ENCODE measurements around the gene AUTS2. TPM values are rescaled to one million over a fixed set of nuclear protein-coding genes. Genes with fewer than 3 reads are reported as not detected.

The AUTS2 gene
- polyA plus RNA-seq, 1 donor from 2014 or later: 97.3 TPM

DNA sequence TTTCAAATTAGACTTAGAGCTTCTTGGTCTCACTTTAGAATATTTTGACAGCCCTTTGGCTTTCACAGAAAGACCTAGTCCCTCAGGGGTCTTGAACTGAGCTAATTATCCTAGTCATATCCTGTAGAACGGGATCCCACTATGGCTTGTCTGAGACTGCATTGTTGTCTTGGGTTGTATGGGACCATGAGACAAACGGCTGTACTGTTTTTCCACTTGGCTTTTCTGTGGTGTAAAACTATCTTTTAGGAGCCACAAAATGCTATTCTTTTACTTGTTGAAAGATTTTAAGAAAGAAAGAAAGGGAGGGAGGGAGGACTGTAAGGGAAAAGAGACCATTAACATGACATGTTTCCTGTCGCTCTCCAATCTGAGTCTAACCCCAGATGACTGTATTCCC, 432.5 kb downstream of the AUTS2 start:
- no peak overlapping the region for H3K4me3 ChIP-seq (ENCODE audit: low read length)
- H3K9me3 ChIP-seq (ENCODE audit: low read length): no peaks in the 10 kb centered on the region
- no peaks in the 10 kb centered on the region for H4K20me1 ChIP-seq (ENCODE audit: insufficient read depth)
- H3K79me2 ChIP-seq (replicated peaks; ENCODE audit: insufficient read depth, low read length): peaks cover 30% of the 10 kb centered on the region
- H3K27ac ChIP-seq (ENCODE audit: low read length): no peak overlapping the region
- H3K9ac ChIP-seq (ENCODE audit: low read length): no peak overlapping the region
- no peak overlapping the region for H3K4me2 ChIP-seq (ENCODE audit: low read length)
- H3F3A ChIP-seq (ENCODE audit: insufficient read depth, low read length, poor library complexity, severe bottlenecking): no peaks in the 10 kb centered on the region
- H3K9me2 ChIP-seq (ENCODE audit: insufficient read depth, low read length): no peaks in the 10 kb centered on the region
- no peak for TF ChIP-seq RAD21 (conservative IDR thresholded peaks at IDR 0.05)
- TF ChIP-seq TAF1 (IDR thresholded peaks at IDR 0.05; ENCODE audit: low read depth): no peak
- no peak for TF ChIP-seq POLR2AphosphoS5 (IDR thresholded peaks at IDR 0.05)
- TF ChIP-seq, protein P1, sequence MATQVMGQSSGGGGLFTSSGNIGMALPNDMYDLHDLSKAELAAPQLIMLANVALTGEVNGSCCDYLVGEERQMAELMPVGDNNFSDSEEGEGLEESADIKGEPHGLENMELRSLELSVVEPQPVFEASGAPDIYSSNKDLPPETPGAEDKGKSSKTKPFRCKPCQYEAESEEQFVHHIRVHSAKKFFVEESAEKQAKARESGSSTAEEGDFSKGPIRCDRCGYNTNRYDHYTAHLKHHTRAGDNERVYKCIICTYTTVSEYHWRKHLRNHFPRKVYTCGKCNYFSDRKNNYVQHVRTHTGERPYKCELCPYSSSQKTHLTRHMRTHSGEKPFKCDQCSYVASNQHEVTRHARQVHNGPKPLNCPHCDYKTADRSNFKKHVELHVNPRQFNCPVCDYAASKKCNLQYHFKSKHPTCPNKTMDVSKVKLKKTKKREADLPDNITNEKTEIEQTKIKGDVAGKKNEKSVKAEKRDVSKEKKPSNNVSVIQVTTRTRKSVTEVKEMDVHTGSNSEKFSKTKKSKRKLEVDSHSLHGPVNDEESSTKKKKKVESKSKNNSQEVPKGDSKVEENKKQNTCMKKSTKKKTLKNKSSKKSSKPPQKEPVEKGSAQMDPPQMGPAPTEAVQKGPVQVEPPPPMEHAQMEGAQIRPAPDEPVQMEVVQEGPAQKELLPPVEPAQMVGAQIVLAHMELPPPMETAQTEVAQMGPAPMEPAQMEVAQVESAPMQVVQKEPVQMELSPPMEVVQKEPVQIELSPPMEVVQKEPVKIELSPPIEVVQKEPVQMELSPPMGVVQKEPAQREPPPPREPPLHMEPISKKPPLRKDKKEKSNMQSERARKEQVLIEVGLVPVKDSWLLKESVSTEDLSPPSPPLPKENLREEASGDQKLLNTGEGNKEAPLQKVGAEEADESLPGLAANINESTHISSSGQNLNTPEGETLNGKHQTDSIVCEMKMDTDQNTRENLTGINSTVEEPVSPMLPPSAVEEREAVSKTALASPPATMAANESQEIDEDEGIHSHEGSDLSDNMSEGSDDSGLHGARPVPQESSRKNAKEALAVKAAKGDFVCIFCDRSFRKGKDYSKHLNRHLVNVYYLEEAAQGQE (IDR thresholded peaks at IDR 0.05; ENCODE audit: borderline replicate concordance): no peak
- TF ChIP-seq SMC3 (conservative IDR thresholded peaks at IDR 0.05; ENCODE audit: poor library complexity): no peak
- TF ChIP-seq, protein P2, sequence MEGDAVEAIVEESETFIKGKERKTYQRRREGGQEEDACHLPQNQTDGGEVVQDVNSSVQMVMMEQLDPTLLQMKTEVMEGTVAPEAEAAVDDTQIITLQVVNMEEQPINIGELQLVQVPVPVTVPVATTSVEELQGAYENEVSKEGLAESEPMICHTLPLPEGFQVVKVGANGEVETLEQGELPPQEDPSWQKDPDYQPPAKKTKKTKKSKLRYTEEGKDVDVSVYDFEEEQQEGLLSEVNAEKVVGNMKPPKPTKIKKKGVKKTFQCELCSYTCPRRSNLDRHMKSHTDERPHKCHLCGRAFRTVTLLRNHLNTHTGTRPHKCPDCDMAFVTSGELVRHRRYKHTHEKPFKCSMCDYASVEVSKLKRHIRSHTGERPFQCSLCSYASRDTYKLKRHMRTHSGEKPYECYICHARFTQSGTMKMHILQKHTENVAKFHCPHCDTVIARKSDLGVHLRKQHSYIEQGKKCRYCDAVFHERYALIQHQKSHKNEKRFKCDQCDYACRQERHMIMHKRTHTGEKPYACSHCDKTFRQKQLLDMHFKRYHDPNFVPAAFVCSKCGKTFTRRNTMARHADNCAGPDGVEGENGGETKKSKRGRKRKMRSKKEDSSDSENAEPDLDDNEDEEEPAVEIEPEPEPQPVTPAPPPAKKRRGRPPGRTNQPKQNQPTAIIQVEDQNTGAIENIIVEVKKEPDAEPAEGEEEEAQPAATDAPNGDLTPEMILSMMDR (IDR thresholded peaks at IDR 0.05; ENCODE audit: poor library complexity, severe bottlenecking): no peak
- no peak for TF ChIP-seq EZH2 (IDR thresholded peaks at IDR 0.05; ENCODE audit: borderline replicate concordance, insufficient read depth, low read length, poor library complexity, severe bottlenecking)
- TF ChIP-seq MXI1 (conservative IDR thresholded peaks at IDR 0.05; ENCODE audit: poor library complexity, severe bottlenecking): no peak
- TF ChIP-seq EP300 (conservative IDR thresholded peaks at IDR 0.05; ENCODE audit: poor library complexity, severe bottlenecking): no peak
- no peaks in the 10 kb centered on the region for H3K27me3 ChIP-seq (ENCODE audit: insufficient read depth, low read depth, low read length)
- no peaks in the 10 kb centered on the region for H3K36me3 ChIP-seq (ENCODE audit: insufficient read depth, low read length)
- no peak overlapping the region for H2AFZ ChIP-seq (ENCODE audit: low read depth, low read length)

DNA sequence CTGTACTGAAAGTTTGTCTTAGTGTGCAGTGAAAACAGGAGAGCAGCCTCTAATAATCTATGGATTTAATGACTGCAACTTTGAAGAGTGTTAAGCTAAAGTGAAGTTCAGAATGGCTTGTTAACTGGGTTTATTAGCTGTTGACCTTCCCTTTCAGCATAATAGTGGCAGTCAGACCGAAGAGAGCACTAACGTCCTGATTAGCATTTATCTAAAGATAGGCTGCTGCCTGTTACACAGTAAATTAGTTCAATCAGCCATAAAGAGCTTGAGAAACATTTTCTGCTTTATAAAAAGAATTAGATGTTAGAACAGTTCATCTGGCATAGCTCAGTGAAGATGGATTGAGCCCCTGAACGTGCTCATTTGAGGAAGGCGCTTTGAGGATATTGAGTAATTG, 433.0 kb downstream of the AUTS2 start:
- Histone ChIP-seq H3F3A (ENCODE audit: insufficient read depth, low read length, poor library complexity, severe bottlenecking) (no peaks in the 10 kb centered on the region), H3K27me3 (ENCODE audit: insufficient read depth, low read depth, low read length) (no peaks in the 10 kb centered on the region), H3K79me2 (replicated peaks; ENCODE audit: insufficient read depth, low read length) (peaks cover 30% of the 10 kb centered on the region), H3K9me2 (ENCODE audit: insufficient read depth, low read length) (no peaks in the 10 kb centered on the region), H2AFZ (ENCODE audit: low read depth, low read length) (no peak overlapping the region), H3K27ac (ENCODE audit: low read length) (no peak overlapping the region), H3K4me3 (ENCODE audit: low read length) (no peak overlapping the region), H3K9ac (ENCODE audit: low read length) (no peak overlapping the region), H3K4me2 (ENCODE audit: low read length) (no peak overlapping the region), H3K36me3 (ENCODE audit: insufficient read depth, low read length) (no peaks in the 10 kb centered on the region), H4K20me1 (ENCODE audit: insufficient read depth) (no peaks in the 10 kb centered on the region), H3K9me3 (ENCODE audit: low read length) (no peaks in the 10 kb centered on the region)
- no peak for TF ChIP-seq EP300 (conservative IDR thresholded peaks at IDR 0.05; ENCODE audit: poor library complexity, severe bottlenecking)
- TF ChIP-seq, protein P2 (IDR thresholded peaks at IDR 0.05; ENCODE audit: poor library complexity, severe bottlenecking): no peak
- TF ChIP-seq, protein P1 (IDR thresholded peaks at IDR 0.05; ENCODE audit: borderline replicate concordance): no peak
- TF ChIP-seq RAD21 (conservative IDR thresholded peaks at IDR 0.05): no peak
- no peak for TF ChIP-seq EZH2 (IDR thresholded peaks at IDR 0.05; ENCODE audit: borderline replicate concordance, insufficient read depth, low read length, poor library complexity, severe bottlenecking)
